ENCODE data around the gene PHEX. TPM values are rescaled to one million over a fixed set of nuclear protein-coding genes. Genes with fewer than 3 reads are reported as not detected.

Gene PHEX
- total RNA-seq, 2 donors from 2014 or later: 0.24 to 0.37 TPM

Other genes starting within 250 kb of the PHEX start
- gene MBTPS2, start 192.7 kb upstream of the PHEX start, total RNA-seq: 10 to 100 TPM; 12.6 to 13.6 TPM
- gene YY2, start 176.3 kb upstream of the PHEX start, total RNA-seq: 1 to 10 TPM; 1.4 to 1.9 TPM
- 100 to 1,000 TPM; 163 to 312 TPM for gene SMS, start 91.6 kb upstream of the PHEX start, total RNA-seq
- gene CBLL2, start 240.6 kb downstream of the PHEX start, total RNA-seq: not detected

All from endodermal cell (in vitro differentiated cells).